ENCODE results near the gene NOC4L. TPM values are rescaled to one million over a fixed set of nuclear protein-coding genes. Genes with fewer than 3 reads are reported as not detected.

NOC4L gene
- polyA plus RNA-seq, 1 of the 3 experiments (the other 2 are of a cell fraction): 12.9 TPM

GRCh38 chr12:132171293-132171967, 27.2 kb downstream of the NOC4L start:
- ChIA-PET POLR2A (no interaction called here), CTCF (interaction anchor here (0.9 to 2.0 kb wide), 4 partner anchors 11 to 243 kb away, joined by 3 to 5 read pairs (median 4); no protein-coding TSS in a partner anchor)
- 25% methylated on average over 11 of the region's 24 CpGs for WGBS (ENCODE audit: low lambda C conversion rate)
- Histone ChIP-seq H3K4me1 (ENCODE audit: control insufficient read depth in 1 of 2, insufficient read depth in 2 of 2, low read depth in 1 of 2, low read length in 1 of 2) (peaks cover 0 to 7% of the 10 kb centered on the region in 2 experiments; a peak in 1 of 4 replicates), H3K9ac (no peak overlapping the region), H3K27ac (ENCODE audit: low read depth in 2 of 2, low read length in 1 of 2) (no peak overlapping the region), H2AFZ (ENCODE audit: low read depth) (no peak overlapping the region), H3K36me3 (replicated peaks in 1 of 2; ENCODE audit: control insufficient read depth in 1 of 2, insufficient read depth in 2 of 2, low read length in 1 of 2) (no peaks in the 10 kb centered on the region), H3K4me3 (ENCODE audit: low read depth in 2 of 2, low read length in 1 of 2) (no peak overlapping the region), H4K20me1 (ENCODE audit: insufficient read depth) (0 out of 2 replicates have a peak, but pooled peaks cover 3% of the 10 kb centered on the region), H3F3A (replicated peaks; ENCODE audit: insufficient read depth) (peaks cover 3% of the 10 kb centered on the region), H3K4me2 (no peak overlapping the region), H3K9me2 (no peaks in the 10 kb centered on the region), H3K79me2 (ENCODE audit: insufficient read depth) (no peaks in the 10 kb centered on the region), H3K27me3 (ENCODE audit: insufficient read depth) (peaks cover 90% of the 10 kb centered on the region), H3K9me3 (no peaks in the 10 kb centered on the region)
- TF ChIP-seq RFX5 (IDR thresholded peaks at IDR 0.05; ENCODE audit: low read length) (no peak), FOXM1 (IDR thresholded peaks at IDR 0.05; ENCODE audit: low read depth) (no peak), FOXJ3 (CRISPR knock-in tag; IDR thresholded peaks at IDR 0.05) (no peak)
- no peak for DNase-seq

- CTCF ChIA-PET: interaction anchor here (0.9 to 2.0 kb wide), 5 partner anchors 11 to 243 kb away, joined by 3 to 5 read pairs (median 4); no protein-coding TSS in a partner anchor
- TF ChIP-seq NFIC (IDR thresholded peaks at IDR 0.05; ENCODE audit: borderline replicate concordance) (no peak), SIN3A (IDR thresholded peaks at IDR 0.05; ENCODE audit: borderline replicate concordance, low read depth, low read length) (no peak), CTCF (IDR thresholded peaks at IDR 0.05) (no peak), MAX (IDR thresholded peaks at IDR 0.05; ENCODE audit: low read depth) (no peak), CHD2 (IDR thresholded peaks at IDR 0.05; ENCODE audit: low read length, partially characterized antibody) (no peak), MXI1 (IDR thresholded peaks at IDR 0.05; ENCODE audit: low read depth, low read length) (no peak), FOXM1 (IDR thresholded peaks at IDR 0.05; ENCODE audit: low read depth) (no peak), REST (IDR thresholded peaks at IDR 0.05; ENCODE audit: low read depth, low read length) (no peak), USF2 (IDR thresholded peaks at IDR 0.05; ENCODE audit: borderline replicate concordance, low read depth, low read length) (no peak), TAF1 (IDR thresholded peaks at IDR 0.05; ENCODE audit: borderline replicate concordance, low read depth, low read length) (no peak), USF1 (IDR thresholded peaks at IDR 0.05; ENCODE audit: borderline replicate concordance, low read depth) (no peak), IRF3 (IDR thresholded peaks at IDR 0.05; ENCODE audit: low read depth, low read length) (no peak), RXRA (IDR thresholded peaks at IDR 0.05; ENCODE audit: borderline replicate concordance, low read depth) (no peak), MEF2A (IDR thresholded peaks at IDR 0.05; ENCODE audit: borderline replicate concordance, low read depth) (no peak), RFX5 (IDR thresholded peaks at IDR 0.05; ENCODE audit: low read length) (no peak)
Observed at GRCh38 chr12:132171968-132172521, 27.8 kb downstream of the NOC4L start.

More at GRCh38 chr12:132171968-132172521, 27.8 kb downstream of the NOC4L start:
- no peak for DNase-seq
- H3K79me2 ChIP-seq (ENCODE audit: insufficient read depth): no peaks in the 10 kb centered on the region
- H3K9me3 ChIP-seq: no peaks in the 10 kb centered on the region
- no peak overlapping the region for H3K27ac ChIP-seq (ENCODE audit: low read depth in 2 of 2, low read length in 1 of 2)
- no peak overlapping the region for H3K4me3 ChIP-seq (ENCODE audit: low read depth in 2 of 2, low read length in 1 of 2)
- 0 out of 2 replicates have a peak, but pooled peaks cover 3% of the 10 kb centered on the region for H4K20me1 ChIP-seq (ENCODE audit: insufficient read depth)
- H3K4me2 ChIP-seq: no peak overlapping the region
- no peaks in the 10 kb centered on the region for H3K36me3 ChIP-seq (replicated peaks in 1 of 2; ENCODE audit: control insufficient read depth in 1 of 2, insufficient read depth in 2 of 2, low read length in 1 of 2)
- peaks cover under 1 to 7% of the 10 kb centered on the region in 2 experiments; a peak in 2 of 4 replicates for H3K4me1 ChIP-seq (ENCODE audit: control insufficient read depth in 1 of 2, insufficient read depth in 2 of 2, low read depth in 1 of 2, low read length in 1 of 2)
- peaks cover 3% of the 10 kb centered on the region for H3F3A ChIP-seq (replicated peaks; ENCODE audit: insufficient read depth)
- no peak overlapping the region for H2AFZ ChIP-seq (ENCODE audit: low read depth)
- WGBS (ENCODE audit: low lambda C conversion rate): 3% methylated on average over 8 of the region's 28 CpGs
- no peaks in the 10 kb centered on the region for H3K9me2 ChIP-seq
- POLR2A ChIA-PET: no interaction called here
- no peak overlapping the region for H3K9ac ChIP-seq
- H3K27me3 ChIP-seq (ENCODE audit: insufficient read depth): peaks cover 95% of the 10 kb centered on the region

Measured in SK-N-SH (cell line).